A204.1 (cell line): ENCODE results near the gene PTPRT.

Experiments
- FAIRE-seq: peaks from 2 replicates; lab custom pipeline; 2012; peaks lifted over from hg19 to GRCh38; lab: Jason Lieb, UNC

PTPRT gene

DNA sequence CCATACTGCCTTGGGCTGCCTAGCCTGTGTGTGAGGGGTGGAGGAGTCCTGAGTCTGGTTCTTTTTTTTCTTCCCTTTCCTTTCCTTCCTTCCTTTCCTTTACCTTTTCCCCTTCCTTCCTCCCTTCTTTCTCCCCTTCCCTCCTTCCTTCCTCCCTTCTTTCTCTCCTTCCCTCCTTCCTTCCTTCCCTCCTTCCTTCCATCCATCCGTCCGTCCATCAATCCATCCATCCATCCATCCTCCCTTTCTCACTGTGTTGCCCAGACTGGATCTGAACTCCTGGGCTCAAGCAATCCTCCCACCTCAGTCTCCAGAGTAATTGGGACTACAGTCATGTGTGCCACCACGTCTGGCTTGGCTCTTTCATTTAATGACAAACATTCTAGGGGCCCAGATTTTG lies 820.8 kb downstream of the PTPRT start:
- FAIRE-seq: no peak

GRCh38 chr20:42366626-42367025 lies 823.1 kb downstream of the PTPRT start:
- FAIRE-seq: no peak

DNA sequence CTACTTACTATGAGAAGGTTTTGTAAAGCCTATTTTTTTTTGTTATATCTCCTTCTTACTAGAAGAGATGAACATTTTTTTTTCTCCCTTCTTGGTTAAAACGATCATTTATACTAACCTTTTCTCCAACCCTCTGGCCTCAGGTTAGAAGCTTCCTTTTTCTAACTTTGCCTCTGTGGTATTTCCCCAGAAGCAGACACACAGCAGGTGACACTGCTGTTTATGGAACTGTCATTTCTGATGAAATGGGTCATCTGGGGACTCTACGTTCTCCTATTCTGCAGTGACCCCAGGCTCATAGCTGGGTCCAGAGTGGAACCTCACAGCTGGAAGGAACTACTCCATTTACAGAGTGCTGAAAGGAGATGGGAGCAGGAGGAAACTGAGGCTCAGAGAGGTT lies 825.3 kb downstream of the PTPRT start:
- no peak for FAIRE-seq

DNA sequence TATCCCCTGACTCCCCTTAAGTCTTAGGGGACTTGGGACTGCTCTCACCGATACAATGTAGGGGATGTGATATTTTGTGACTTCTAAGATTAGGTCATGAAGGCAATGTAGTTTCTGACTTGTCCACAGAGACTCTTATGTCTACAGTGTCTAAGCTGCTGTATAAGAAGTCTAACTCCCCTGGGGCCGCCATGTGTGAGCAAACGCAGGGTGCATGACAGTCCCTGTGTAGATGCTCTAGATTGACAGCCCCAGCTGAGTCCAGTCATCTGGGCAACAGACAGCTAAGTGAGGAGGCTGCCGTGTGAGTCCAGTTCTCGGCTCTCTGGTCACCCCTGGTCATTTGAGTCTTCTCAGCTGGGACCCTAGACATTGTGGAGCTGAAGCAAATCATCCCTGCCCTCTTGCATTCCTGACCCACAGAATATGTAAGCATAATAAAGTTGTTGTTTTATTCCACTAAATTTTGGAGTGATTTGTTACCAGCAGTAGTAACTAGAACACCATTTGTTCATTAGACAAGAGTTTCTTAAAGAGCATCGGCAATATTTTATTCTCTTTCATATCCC lies 828.2 kb downstream of the PTPRT start:
- FAIRE-seq: no peak

GRCh38 chr20:42360621-42361020 lies 829.1 kb downstream of the PTPRT start:
- FAIRE-seq: no peak

DNA sequence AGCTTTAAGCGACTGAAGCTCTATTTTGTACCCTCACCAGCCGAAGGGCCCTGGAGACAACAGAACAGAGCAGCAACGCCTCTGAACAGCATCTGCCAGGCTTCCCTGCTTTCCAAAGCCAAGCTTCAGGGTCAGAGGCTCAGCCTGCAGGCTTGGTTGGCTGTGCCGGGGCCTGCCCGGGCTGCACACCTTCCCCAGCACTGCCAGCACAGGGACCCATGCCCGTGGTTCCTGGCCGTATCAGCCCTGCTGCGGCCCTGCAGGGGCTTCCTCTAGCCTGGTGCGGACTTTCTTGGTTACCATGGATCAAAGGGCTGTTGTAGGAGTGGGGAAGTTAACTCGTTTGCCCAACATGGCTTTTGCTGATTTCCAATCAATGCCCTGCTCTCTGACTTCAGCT lies 830.1 kb downstream of the PTPRT start:
- FAIRE-seq: no peak

DNA sequence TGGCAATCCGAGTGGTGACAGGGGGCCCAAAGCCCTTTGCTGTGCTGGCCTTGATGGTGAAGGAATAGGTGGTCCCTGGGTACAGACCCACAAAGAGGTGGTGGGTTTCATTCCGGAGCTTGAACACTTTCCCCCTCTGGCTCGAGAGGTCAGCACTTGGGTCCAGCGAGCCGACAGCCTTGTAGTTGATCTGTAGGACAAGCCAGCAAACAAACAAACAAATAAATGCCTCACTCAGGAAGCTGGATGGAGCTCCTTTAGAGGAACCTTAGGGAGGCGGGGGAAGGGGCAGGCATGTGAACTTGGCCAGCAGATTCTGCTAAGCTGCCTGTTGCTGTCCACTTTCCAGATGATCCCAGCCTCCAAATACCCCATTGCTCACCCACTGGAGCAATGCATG lies 837.6 kb downstream of the PTPRT start:
- no peak for FAIRE-seq

GRCh38 chr20:42350521-42350920 lies 839.2 kb downstream of the PTPRT start:
- no peak for FAIRE-seq

DNA sequence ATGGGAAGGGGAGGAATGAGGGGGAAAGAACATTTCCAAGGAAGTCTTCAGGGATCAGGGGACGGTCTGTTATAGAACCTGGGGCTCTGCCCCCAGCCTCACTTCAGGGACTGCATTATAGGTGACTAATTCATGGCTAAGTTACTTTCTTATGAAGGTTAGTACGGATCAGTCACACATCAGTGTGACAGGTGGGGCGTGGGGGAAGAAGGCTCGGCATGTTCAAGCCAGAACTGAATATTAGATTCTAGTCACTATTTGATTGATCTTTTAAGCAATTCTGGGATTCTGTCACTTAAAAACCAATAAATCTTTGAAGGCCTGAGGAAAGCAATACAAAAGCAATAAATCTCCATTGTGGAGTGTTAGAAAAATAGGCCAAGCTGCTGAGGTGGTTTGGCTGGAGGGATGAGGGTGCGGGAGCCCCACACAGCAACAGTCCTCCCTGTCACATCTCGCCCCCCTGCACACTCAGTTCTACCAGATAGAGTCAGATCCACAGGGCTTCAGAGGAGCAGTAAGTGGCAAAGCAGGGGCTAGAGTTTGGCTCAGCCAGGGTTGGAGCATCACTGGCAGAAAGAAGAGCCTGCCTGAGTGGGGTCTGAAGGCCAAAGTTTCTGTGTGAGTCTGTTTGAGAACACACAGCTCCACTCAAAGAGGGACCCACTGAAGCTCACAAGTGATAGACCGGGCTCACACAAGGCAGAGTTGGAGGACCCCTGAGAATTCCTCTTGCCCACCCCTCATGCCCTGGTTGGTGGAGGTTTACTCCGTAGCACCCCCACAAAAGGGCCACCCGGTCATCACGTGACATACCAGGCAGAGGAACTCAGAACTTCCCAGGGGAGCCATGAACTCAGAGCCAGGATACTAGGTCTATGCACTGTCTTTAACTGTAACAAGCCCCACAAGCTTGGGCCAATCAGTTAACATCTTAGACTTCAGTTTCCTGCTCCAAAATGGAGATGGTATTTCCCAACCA lies 843.2 kb downstream of the PTPRT start:
- FAIRE-seq: no peak

DNA sequence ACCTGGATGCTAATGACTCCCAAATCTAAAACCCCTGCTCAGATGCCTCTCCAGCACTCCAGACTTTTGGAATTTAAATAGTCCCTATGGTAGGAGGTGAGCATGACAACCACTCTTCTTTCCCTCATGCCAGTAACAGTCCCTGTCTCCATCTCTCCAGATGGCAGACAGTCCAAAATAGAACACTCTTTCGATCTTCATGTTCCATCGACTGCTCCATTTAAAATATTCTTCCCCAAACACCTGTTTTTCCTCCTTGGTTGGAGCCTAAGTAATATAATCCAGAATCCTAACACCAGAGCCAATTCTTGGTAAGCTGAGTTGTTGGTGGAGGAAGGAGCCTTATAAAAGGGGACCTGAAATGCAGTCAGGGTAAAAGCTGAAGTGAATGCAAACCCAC lies 848.1 kb downstream of the PTPRT start:
- FAIRE-seq: no peak

- FAIRE-seq: no peak
Measured at GRCh38 chr20:42340368-42340767, 849.3 kb downstream of the PTPRT start.

- FAIRE-seq: no peak
Measured at GRCh38 chr20:42338294-42339201, 851.2 kb downstream of the PTPRT start.

DNA sequence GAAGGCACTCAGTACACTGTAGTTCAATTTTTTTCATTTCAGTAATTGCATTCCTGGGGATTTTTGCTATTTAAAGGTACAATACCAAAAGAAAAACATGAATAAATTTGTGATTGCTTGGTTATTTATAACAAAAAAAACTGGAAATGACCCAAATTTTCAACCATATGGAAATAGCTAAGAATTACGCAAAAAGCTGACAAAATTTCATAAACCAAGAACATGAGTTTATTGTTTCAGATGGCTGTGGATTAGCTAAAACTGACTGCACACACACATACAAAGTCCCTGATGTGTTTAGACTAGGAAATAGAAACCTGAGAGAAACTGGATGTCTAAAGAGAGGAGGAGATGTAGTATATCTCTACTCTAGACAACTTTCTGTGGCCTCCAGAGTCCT lies 853.1 kb downstream of the PTPRT start:
- FAIRE-seq: no peak

DNA sequence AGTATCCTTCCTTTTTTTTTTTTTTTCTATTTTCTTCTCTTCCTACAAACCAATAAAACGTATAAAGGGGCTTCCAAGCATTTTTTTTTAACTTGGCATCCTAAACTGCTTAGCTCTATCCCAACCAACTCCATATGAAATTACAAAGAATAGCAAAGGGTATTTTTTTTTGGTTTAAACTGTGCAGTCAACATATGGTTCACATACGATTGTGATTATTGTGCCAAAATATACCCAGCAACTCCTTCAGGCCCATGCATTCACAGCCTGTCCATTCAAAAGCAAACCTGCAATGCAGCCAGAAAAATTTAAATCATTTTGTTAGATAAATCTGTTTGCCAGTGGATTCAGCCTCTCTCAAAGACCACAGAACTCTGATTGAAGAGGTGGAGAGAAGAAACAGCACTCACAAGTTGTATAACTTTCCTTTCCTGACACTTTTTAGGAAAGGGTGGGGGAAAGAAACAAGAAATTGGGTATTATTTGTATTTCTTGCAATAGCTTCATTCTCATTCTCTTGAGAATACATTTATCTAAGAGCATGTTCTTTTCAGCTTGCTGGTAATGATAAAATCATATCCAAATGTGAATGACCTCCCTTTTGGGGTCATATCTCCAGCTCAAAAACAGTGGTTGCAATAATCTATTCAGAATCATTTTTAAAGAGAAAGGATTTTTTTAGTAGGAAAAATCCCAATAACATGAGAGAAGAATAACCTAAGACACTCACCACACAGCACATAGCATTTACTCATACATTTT lies 870.3 kb downstream of the PTPRT start:
- no peak for FAIRE-seq

GRCh38 chr20:42313704-42314103 lies 876.0 kb downstream of the PTPRT start:
- FAIRE-seq: no peak

DNA sequence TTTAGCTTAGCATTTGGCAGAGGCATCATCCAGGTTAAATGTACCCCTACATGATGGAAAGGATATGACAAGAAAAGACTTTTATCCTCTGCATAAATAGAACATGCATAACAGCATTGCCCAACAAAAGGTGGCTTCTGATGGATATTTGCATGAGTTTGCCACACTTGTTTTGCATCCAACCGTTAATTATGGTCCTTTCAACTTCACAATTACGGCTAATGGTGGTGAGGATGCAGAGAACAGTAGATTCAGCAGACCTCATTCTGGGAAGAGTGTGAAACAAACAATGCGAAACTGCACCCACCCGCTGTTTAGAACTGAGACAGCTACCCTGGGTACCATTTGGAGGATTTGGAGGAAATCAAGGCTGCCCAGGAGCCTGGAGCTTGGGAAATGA lies 880.7 kb downstream of the PTPRT start:
- no peak for FAIRE-seq

DNA sequence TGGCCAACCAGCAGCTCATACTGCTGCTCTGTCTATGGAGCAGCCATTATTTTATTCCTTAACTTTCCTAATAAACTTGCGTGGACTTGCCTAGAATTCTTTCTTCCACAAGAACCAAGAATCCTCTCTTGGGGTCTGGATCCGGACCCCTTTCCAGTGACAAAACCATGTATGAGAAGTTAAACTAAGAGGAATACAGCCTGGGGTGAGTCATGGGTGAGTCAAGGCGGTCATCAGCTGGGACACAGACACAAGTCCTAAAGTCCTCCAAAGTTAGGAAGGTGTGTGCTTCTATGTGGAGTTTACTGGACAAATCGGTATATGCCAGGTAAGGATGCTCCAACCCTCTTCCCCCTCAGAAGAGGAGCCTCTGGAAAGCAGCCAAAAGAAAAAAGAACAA lies 881.5 kb downstream of the PTPRT start:
- FAIRE-seq: no peak

GRCh38 chr20:42295592-42295991 lies 894.1 kb downstream of the PTPRT start:
- no peak for FAIRE-seq

DNA sequence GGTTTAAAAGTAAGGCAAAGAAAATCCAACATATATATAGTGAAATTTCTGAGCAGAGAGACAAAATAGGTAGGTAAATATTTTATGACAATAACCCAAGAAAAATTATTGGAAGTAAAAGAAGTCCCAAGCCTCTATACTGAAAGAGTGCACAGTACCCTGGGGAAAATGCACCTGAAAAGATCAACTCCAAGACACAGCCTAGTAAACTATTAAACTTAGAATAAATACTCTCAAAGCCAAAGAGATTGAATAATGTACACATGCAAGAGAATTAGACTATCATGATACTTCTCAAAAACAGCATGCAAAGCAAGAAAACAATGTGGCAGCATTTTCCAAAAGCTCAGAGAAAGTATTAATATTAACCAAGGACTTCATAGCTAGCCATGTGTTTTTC lies 894.7 kb downstream of the PTPRT start:
- FAIRE-seq: no peak

DNA sequence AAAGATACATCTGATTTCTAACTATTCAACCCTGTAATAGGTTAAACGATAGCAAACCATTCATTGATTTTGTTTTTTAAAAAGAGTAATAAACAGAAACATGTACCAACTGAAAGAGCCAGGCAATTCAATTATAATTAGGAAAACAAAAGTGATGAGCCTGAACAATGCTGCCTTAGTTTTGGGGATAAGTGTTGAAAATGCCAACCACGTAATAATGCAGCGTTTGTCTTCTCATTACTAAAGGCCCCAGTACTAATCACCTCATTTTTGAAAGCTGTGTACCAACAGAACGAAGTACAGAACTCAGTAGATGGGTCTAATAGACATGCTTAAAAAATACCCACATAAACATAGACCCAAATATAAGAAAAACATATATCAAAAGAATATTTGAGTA lies 907.9 kb downstream of the PTPRT start:
- FAIRE-seq: no peak

DNA sequence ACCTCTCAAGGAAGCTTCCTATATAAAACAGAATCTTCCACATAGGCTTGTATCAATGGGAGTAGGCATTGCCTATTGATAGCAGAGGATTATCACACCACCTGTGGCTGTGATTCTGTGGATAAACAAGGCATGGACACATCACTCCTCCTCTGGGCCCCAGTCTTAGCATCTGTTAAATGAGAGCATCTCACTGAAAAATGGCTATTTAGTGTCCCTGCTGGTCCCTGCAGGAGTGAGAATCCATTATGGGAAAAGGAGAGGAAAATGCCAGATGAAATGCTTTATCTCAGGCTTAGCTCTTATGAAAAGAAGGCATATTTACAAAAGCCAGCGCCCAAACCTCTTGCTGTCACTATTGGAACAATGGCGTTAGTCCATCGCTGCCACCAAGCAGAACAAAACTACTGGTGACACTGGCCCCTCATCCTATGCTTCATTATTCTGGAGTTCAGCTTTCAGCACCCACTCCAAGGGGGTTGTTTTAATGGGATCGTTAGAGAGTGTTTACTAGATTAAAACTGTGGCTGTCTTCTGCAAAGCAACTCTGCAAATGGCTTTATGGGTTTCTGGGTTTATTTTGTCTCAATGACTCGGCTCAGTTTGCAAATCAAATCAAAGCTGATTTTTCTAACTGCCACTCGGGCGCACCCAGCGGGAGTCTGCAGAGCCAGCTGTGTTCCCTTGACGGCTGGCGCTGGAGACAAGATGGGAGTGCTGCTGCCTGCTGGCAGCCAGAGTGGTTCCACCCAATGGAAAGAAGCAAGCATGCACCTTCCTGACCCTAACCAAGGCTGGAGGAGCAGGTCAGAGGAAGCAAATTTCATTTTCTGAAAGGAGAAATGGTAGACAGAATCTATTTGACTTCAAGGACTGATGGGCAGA lies 912.7 kb downstream of the PTPRT start:
- FAIRE-seq: no peak
